Suppressor macrophage (primary cell): ENCODE measurements around the gene MEIKIN.

Experiments
- DNase-seq, 4 experiments: peaks; one replicate each; pipeline ENCODE4 v3.0.0-alpha.2; 2020 to 2022

MEIKIN gene

DNA sequence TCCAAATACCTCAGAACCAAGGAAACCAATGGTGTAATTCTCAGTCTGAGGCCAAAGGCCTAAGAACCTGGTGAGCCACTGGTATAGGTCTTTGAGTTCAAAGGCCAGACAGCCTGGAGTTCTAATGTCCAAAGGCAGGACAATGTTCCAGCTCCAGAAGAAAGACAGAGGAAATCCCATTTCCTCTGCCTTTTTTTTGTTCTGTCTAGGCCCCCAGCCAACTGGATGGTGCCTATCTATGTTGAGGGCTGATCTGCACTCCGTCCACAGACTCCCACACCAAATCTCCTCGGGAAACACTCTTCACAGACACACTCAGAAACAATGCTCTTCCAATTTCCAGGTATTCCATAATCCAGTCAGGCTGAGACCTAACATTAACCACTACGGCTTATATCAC, 178.8 kb downstream of the MEIKIN start:
- DNase-seq, result no peak

DNA sequence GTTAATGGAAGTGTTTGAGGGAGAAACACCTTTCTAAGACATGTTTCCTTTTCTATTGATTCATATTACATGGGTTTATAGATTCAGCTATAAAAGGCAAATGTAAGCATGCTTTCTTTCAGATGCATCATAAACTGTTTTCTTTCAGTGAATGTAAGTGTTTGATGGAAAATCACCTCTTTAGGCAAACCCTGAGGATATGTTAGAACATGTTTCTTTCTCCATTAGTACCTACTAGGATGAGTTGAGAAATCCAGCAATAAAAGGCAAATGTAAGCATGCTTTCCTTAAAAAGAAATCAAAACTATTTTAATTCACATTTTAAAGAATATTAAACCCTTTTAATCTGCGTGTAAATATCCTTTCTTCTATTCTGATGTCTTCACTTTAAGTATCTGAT, 180.2 kb downstream of the MEIKIN start:
- no peak for DNase-seq

DNA sequence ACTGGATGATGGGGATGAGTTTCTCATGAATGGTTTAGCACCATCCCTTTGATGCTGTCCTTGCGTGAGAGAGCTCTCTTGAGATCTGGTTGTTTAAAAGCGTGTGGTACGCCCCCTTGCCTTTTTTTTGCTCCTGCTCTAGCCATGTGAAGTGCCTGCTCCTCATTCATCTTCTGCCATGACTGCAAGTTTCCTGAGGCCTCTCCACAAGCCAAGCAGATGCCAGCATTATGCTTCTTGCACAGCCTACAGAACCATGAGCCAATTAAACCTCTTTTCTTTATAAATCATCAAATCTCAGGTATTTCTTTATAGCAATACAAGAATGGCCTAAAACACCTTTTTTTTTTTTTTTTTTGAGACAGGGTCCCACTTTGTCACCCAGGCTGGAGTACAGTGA, 181.5 kb downstream of the MEIKIN start:
- DNase-seq, result no peak

DNA sequence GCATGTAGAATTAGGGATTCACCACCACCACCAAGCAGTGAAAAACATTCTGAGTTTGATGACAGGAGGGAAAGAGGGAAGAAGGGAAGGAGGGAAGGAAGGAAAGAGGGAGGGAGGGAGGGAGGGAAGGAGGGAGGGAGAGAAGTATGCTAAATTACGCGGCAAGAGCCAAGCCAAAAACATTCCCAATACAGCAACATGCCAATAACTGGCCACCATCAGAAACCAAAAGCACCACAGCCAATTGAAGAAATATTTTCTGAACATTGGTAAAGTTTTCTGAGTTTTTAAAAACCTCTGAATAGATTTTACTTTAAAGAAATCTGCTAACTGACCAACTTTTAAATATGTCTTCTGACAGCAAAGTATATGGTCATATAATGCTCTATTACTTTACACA, 184.7 kb downstream of the MEIKIN start:
- no peak for DNase-seq

DNA sequence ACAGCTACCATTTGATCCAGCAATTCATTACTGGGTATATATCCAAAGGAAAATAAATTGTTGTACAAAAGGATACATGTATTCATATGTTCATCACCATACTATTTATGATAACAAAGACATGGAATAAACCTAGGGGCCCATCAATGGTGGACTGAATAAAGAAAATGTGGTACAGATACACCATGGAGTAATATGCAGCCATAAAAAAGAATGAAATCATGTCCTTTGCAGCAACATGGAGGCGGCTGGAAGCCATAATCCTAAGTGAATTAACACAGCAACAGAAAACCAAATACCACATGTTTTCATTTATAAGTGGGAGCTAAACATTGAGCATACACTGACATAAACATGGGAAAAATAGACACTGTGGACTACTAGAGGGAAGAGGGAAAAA, 185.8 kb downstream of the MEIKIN start:
- no peak for DNase-seq

DNA sequence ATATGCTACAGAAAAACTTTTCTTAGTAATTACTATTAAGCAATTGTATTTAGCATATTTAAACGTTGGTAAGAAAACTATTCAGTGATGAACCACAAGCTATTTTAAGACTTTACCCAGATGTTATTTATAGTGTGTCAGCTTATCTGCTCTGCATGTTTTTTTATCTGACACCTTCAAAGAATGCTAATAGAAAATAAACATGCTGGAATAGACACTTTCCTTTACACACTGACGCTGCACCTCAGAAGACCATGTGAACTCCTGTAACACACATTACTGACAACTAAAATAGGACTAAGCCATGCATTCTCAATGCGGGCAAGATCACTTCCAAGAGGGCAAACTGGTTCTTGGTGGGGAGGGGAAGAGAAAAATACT, 187.0 kb downstream of the MEIKIN start:
- DNase-seq, result no peak

DNA sequence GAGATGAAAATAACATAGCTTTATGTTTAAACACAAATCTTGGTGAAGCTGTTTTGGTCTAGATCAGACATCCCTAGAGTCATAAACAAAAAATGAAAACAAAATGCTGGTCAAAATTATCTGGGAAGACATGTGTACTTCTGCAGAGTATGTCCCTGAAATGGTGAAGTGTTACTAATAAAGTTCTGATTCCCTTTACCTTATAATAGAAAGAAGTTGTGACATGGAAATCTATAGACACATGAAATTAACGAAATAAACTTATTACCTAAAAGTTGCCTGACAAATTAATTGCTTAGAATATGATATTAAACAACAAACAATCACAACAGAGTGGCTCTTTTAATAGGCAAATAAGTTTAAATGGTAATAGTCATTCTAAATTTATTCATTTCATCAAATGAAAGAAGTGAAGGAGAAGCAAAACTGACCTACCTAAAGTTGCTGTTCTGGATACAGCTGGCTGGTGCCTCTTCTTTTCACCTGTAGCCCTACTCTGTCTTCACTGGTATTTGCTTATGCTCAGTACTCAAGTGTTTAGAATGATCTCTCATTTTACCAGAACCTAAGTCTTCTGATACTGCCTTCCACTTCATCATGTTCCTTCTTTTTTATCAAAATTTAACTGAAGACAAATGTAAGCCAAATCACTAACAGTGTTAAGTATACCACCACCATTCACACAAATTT, 187.5 kb downstream of the MEIKIN start:
- no peak for DNase-seq
